ENCODE measurements around the gene DCAF4L1. TPM values are rescaled to one million over a fixed set of nuclear protein-coding genes. Genes with fewer than 3 reads are reported as not detected.
A peak's percentile ranks its signal among the peaks of the same experiment; 100 is the strongest.

Gene DCAF4L1
- total and polyA plus RNA-seq, 2 of the 4 experiments (the other 2 are of a cell fraction) = 0.07 to 0.18 TPM

GRCh38 chr4:41932988-41933387 is 48.6 kb upstream of the DCAF4L1 start:
- no peak overlapping the region for H3K23ac ChIP-seq (ENCODE audit: low read depth, low read length)
- DNase-seq (no peak), ATAC-seq (ENCODE audit: low read depth) (no peak)
- intact Hi-C loops (cut with micrococcal nuclease) (no loop called here), dilution Hi-C loops (cut with HindIII; ENCODE audit: low sequenced_read_pairs, unreplicated experiment) (no loop called here), in situ Hi-C loops (cut with MboI; ENCODE audit: low sequenced_read_pairs) (no loop called here)
- H3K27me3 ChIP-seq (ENCODE audit: control insufficient read depth, insufficient read depth, low read length) = peaks cover 3% of the 10 kb centered on the region
- H2BK5ac ChIP-seq (ENCODE audit: low read depth, low read length, poor library complexity, severe bottlenecking) = no peak overlapping the region
- H2AK9ac ChIP-seq (replicated peaks; ENCODE audit: low read depth, low read length, poor library complexity) = no peak overlapping the region
- no peak overlapping the region for H4K91ac ChIP-seq (ENCODE audit: insufficient read depth, low read depth, low read length)
- no peak overlapping the region for H3K14ac ChIP-seq (replicated peaks; ENCODE audit: low read depth, low read length)
- no peak overlapping the region for H3K27ac ChIP-seq (ENCODE audit: insufficient read depth, low read length)
- WGBS, 2 experiments (ENCODE audit: extremely low coverage in 2 of 2, insufficient read length in 1 of 2) = no CpG with 5 or more reads among the region's 3 CpGs
- H2BK120ac ChIP-seq (ENCODE audit: low read depth, low read length) = no peak overlapping the region
- no peak overlapping the region for H2AK5ac ChIP-seq (ENCODE audit: low read depth, low read length)
- peaks cover 3% of the 10 kb centered on the region; the same call in 1 of the 2 replicates for H4K20me1 ChIP-seq (ENCODE audit: insufficient read depth, low read length)
- no peaks in the 10 kb centered on the region for H3K36me3 ChIP-seq (ENCODE audit: control insufficient read depth, insufficient read depth, low read length)
- no peak overlapping the region for H2BK20ac ChIP-seq (ENCODE audit: low read depth, low read length)
- ChIA-PET CTCF (no interaction called here), POLR2A (ENCODE audit: unreplicated experiment) (no interaction called here)
- H3K9me1 ChIP-seq (ENCODE audit: insufficient read depth, low read length) = peaks cover 3% of the 10 kb centered on the region; the same call in 1 of the 2 replicates
- no peak overlapping the region for H2AFZ ChIP-seq (replicated peaks; ENCODE audit: low read length, poor library complexity)
- H4K8ac ChIP-seq (ENCODE audit: low read depth in 2 of 2, low read length in 2 of 2) = no peak overlapping the region
- H3K79me1 ChIP-seq (ENCODE audit: low read depth in 1 of 2, low read length in 2 of 2) = peaks cover 0 to 18% of the 10 kb centered on the region in 2 experiments; a peak in 2 of 4 replicates
- no peak overlapping the region for H3K4me3 ChIP-seq (ENCODE audit: insufficient read depth, low read depth, low read length)
- H4K5ac ChIP-seq (ENCODE audit: low read depth, low read length) = no peak overlapping the region
- no peak overlapping the region for H3K9ac ChIP-seq (ENCODE audit: low read depth, low read length)
- TF ChIP-seq CEBPB (IDR thresholded peaks at IDR 0.05; ENCODE audit: low read depth, low read length) (0 out of 2 replicates have a peak, but pooled peaks have one; percentile 19), MXI1 (IDR thresholded peaks at IDR 0.05; ENCODE audit: borderline replicate concordance, low read depth, low read length) (no peak)
- H3K4me2 ChIP-seq (ENCODE audit: low read depth, low read length) = no peak overlapping the region
- H3K56ac ChIP-seq (ENCODE audit: extremely low read depth, insufficient read depth, low read length) = no peak overlapping the region
- no peak overlapping the region for H3K4ac ChIP-seq (ENCODE audit: low read depth, low read length)
- no peak overlapping the region for H3K18ac ChIP-seq (ENCODE audit: low read depth, low read length)
- no peaks in the 10 kb centered on the region for H3K9me3 ChIP-seq (ENCODE audit: control insufficient read depth, insufficient read depth, low read length)
- no TSS peak for BruUV-seq (replicated peaks)
- H2BK15ac ChIP-seq (ENCODE audit: low read depth, low read length) = no peak overlapping the region
- H3K4me1 ChIP-seq (ENCODE audit: control insufficient read depth, insufficient read depth, low read length) = peaks cover 6% of the 10 kb centered on the region

All from IMR-90 (cell line).